ENCODE results near the gene RAB6B.

RAB6B gene

DNA sequence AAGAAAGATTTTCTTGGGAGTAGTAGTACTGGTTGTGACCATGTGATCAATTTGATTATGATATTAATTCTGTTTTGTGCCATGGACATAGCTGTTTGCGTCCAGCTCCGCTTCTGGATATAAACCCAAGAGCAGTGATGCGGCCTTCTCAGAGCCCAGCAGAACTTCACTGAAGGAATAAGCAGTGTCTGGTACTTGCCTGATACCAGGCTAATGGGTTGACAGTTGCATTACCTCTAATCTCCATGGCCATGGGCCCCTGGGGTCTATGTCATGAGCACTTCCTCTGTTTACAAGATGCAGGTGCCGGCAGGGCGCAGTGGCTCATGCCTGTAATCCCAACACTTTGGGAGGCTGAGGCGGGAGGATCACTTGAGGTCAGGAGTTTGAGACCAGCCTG lies 36.3 kb upstream of the RAB6B start:
- H3K4me3 ChIP-seq (ENCODE audit: low read depth, low read length): no peak overlapping the region
- DNase-seq (ENCODE audit: low read depth): no peak

DNA sequence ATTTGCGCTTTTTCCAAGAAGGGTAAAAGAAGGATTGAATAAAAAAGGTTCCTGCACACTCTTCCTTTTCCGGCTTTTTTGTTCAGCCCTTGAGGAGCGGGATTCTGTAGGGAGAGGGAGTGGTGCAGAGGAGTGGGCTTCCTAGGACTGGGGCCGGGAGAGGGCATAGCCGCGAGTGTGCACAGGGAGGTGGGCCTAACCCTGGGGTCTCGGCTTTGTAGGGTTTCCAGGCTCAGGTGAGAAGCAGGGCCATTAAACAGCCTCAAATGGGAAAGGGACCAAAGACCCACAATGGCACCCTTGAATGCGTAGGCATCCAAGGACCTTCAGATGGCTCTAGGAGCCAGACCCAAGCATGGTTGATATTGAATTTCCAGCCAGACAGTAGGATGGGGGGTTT lies 35.4 kb upstream of the RAB6B start:
- DNase-seq (ENCODE audit: low read depth): no peak
- no peak overlapping the region for H3K4me3 ChIP-seq (ENCODE audit: low read depth, low read length)

DNA sequence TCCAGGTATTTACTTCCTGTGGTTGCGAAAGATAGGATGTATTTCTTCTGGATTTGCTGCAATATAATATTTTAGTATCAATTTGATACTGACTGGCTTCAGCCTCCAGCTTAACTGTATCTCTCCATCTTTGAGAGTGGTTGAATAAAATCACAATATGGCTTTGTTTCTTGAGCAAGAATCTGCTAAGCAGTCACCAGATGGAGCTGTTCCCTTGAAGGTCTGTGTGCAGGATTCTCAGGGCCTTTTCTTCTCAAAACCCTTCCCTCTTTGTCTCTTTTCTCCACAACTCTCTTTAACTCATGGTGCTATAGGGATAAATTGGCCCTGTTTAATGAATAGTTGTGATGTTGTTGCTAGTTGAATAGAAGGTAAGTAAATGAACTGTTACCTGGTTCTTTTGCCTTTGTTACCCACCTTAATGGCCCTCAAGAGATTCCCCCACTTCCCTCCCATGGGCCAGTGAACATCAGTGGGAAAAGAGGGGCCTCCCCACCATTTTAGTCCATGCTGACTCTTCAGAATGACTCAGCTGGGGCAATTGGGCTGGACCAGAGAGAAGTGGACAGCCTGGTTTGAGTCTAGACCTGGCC lies 34.8 kb upstream of the RAB6B start:
- no peak for DNase-seq (ENCODE audit: low read depth)
- H3K4me3 ChIP-seq (ENCODE audit: low read depth, low read length): no peak overlapping the region

DNA sequence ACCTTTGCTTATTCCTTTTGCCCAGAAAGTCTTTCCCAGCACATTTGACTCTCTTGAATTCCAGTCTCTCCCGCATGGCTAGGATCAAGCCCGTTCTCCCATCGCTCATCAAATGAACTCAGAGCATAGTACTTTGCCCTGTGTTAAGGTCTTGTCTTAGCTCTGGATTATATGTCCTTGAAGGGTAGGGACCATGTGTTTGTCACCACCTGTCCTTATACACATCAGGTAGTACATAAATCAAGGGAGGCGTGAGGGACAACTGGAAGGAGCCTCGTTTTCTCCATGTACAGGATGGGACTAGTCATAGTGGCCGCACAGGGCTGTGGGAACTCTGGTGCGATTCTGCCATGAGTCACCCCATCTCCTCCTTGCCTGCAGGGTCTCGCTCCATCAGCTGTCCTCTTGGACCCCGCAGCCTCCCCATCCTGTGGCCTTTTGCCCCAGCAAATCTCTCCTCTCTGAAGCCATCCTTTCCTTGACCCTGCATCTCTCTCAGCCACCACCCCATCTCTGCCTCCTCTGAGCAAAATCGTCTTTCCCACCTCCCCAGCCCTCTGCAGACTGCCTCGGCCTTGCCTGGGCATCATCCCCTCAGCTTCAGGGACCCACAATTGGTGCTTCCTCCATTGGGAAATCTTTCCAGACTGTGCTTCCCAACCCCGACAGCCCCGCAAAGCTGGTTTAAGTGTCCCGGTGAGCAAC lies 33.4 kb upstream of the RAB6B start:
- DNase-seq (ENCODE audit: low read depth): no peak
- no peak overlapping the region for H3K4me3 ChIP-seq (ENCODE audit: low read depth, low read length)

DNA sequence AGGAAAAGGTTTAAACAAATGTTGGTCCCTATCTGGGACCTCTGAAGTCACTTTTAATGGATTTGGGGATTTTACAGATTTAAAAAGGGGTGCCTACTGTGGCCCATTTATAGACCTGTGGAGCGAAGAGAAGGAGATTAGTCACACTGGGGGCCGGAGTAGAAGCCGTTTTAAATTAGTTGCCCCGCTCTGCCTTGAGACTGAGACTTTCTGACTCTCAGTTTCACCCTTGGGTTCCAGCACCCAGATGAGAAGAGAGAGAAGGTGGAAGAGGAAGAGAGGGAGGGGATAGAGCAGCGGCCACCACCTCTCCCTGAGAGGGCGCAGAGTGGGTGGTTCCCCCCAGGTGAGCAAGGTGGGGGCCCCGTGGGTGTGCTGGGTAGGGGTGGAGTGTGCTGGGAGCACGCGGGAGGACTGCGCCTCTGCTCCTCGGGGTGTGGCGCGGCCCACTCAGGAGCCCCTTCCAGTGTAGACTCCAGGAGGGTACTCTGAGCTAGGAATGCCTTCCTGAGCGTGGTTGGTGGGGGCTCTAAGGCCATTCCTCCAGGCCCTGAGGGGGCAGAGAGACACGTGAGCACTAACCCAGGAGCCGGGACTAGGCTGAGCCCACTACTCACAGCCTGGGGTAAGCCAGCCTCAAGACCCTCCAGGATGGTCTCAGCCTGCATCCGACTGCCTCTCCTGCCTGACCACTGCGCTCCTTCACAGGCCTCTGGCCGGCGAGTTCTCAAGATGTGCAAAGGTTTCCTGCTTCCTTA lies 32.6 kb upstream of the RAB6B start:
- no peak overlapping the region for H3K4me3 ChIP-seq (ENCODE audit: low read depth, low read length)

DNA sequence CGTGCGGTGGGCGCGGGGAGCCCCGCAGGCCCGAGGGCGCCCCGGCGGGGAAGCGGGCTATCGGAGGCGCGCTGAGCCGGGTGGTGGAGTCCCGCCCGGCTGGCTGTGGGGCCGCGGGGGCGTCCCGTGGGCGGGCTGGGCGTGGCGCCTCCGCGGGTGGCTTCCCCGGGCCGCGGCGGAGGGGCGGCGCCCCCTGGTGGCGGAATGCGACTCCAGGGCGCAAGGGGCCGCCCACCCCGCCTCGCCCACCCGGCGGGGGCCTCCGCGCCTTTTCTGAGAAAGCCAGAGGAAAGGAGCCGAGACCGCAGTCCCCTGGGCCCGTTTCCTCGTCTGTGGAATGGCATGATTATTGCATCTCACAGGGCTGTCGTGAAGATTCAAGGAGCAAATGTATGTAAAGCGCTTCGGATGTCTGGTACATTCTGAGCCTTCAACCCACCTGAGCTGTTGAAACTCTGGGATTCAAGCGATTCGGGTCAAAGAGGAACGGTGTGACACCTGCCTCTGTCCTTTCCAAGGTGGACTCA lies 31.9 kb upstream of the RAB6B start:
- H3K4me3 ChIP-seq (ENCODE audit: low read depth, low read length): peak overlapping the region; percentile 50
- DNase-seq (ENCODE audit: low read depth): no peak

More for the DNA sequence above, 32.6 kb upstream of the RAB6B start:
- no peak for DNase-seq (ENCODE audit: low read depth)

DNA sequence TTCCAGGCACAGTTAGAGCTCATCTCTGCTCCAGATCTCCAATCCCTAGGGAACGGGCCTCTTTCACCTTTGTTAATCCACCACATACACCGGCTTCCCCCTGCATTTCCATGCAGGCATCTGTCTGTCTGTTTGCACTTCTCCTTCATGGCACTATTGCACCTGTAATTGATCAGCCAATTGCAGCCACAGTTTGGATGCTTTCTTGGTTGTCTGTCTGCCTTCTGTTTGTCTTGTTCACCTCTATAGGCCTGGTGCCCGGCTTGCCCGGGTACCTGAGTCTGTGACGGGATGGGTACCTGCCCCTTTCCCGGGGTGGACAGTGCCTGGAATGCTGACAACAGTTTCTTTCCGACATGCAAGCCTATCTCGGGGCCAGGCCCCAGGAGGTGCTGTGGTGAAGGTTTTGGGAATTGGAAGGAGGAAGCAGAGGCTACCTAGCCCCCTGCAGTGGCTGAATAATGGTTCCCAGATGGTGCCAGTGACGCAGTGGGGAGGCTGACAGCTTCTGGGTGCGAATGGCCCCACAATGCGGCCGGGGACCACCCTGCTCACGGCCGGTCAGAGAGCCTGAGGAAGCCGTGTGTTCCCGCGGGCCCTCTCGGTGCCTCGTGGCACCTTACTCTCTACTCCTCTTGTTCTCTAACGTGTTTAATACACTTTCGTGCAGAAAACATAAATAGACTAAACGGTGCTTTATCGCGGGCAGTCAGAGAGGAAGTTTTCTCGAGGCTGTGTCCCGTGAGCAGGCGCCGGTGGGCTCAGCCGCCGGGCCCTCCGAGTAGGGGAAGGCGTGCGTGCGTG lies 31.3 kb upstream of the RAB6B start:
- DNase-seq (ENCODE audit: low read depth): no peak
- H3K4me3 ChIP-seq (ENCODE audit: low read depth, low read length): peak overlapping the region; percentile 50

DNA sequence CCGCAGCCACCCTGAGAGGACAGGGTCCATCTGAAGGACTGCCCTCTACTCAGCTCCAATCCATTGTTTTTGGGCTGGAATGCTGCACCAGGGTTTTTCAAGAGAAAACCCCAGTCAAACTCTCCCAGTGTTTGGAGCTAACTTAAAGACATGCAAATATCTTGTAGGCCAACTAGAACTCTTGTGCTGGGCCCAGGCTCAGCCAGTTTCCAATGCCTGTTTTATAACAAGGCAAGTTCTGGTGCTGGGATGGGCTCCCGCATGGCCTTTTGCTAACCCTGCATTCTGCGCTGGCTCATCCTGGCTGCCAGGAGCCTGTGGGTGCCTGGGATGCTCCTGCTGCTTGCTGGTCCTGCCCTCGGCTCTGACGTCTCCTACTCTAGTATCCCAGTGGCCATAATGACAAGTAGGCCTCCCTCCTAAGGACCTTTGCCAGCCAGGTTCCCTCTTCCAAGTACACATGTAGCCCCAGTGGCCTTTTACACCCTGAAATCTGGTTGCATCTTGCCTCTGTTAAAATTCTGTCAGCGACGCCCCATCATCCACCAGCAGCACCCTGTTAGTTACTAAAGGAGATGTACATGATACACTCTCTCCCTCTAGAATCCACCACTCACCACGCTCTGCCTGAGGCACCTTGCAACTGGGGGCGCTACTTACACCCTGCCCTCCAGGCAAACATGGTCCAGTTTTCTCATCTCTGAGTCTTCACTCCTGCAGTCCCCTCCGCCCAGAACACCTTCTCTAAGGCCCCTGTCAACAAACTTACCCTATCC lies 30.5 kb upstream of the RAB6B start:
- no peak overlapping the region for H3K4me3 ChIP-seq (ENCODE audit: low read depth, low read length)
- DNase-seq (ENCODE audit: low read depth): no peak

DNA sequence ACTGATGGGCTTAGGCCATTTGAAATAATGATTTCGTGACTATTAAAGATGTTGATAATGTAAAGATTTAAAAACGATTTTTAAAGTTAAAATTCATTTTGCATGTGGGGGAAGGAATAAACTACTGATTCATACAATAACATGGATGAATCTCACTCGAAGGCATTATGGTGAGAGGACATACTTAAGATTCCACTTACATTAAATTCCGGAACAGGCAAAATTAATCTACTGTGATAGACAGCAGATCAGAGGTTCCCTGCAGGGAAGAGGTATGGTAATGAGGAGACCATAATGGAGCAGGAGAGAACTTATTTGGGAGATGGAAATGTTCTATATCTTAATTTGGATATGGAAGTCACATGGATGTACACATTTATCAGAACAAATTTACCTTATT lies 28.4 kb upstream of the RAB6B start:
- no peak overlapping the region for H3K4me3 ChIP-seq (ENCODE audit: low read depth, low read length)
- DNase-seq (ENCODE audit: low read depth): no peak

DNA sequence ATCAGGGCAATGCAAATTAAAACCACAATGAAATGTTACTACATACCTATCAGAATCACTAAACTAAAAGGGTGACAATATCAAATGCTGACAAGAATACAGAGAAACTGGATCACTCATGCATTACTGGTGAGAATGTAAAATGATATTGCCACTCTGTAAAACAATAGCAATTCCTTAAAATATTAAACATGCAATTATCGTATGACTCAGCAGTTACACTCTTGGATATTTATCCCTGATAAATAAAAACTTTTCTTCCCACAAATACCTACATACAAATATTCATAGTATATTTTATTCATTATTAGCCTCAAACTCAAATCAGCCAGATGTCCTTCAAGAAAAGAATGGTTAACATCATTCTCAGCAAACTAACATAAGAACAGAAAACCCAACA lies 25.9 kb upstream of the RAB6B start:
- H3K4me3 ChIP-seq (ENCODE audit: low read depth, low read length): no peak overlapping the region
- no peak for DNase-seq (ENCODE audit: low read depth)

DNA sequence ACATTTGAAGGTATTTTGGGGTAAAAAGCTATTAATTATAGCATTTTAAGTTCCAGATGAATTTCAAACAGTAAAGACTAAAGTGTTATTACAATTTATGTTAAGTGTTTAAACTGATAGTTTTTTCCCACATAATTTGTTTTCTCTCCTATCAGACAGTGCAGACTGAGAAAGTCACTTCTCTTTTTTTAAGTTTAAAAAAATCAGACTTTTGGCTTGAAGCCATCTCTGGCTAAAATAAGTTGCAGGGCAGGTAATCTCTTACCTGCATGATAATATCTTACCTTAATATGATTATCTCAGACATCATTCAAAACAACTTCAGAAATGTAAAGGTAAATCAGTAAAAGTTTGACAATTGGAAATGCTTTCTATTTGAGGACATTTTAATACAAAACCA lies 21.5 kb upstream of the RAB6B start:
- H3K4me3 ChIP-seq (ENCODE audit: low read depth, low read length): no peak overlapping the region
- no peak for DNase-seq (ENCODE audit: low read depth)

DNA sequence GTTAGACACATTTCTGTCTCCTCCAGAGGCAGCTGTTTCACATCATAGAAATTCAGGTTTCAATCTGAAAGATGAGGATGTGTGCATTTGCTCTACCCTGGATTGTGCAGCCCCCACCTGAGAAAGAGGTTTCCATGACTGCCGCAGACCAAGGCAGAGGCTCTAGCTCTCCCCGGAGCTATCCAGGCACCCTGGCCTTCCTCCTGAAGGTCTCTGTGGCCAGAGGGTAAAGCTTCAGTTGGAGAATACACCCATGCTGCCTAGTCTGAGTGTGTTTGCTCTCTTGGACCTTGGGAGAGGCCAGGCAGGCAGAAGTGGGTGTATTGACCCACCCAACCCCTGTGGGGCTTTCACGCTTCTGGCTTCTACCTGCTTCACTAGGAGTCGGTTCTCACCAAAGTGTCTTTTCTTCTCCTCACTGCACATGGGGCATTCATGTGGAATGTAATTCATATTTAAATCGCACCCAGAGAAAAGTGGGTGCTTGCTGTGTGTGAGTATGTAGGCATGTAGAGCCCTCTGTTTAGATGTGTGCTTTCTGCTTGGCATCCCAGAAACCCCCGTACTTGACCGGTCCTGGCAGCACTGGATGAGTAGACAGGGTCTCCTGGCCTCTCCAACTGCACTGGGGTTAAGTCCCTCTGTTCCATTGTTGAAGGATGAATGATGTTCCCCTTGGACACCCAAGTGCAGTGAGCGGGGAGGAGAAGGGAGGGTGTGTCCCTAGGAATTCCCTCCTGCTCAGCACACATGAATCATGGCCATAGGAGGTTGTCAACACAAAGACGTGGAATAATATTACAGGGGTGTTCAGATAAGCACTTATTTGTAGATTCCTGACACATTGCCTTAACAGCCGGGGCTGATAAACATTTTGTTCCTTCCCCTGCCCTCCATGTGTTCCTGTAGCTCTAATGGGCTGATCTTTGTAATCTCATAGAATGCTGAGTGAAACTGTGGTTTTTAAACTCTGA lies 20.3 kb upstream of the RAB6B start:
- DNase-seq (ENCODE audit: low read depth): no peak
- H3K4me3 ChIP-seq (ENCODE audit: low read depth, low read length): no peak overlapping the region

DNA sequence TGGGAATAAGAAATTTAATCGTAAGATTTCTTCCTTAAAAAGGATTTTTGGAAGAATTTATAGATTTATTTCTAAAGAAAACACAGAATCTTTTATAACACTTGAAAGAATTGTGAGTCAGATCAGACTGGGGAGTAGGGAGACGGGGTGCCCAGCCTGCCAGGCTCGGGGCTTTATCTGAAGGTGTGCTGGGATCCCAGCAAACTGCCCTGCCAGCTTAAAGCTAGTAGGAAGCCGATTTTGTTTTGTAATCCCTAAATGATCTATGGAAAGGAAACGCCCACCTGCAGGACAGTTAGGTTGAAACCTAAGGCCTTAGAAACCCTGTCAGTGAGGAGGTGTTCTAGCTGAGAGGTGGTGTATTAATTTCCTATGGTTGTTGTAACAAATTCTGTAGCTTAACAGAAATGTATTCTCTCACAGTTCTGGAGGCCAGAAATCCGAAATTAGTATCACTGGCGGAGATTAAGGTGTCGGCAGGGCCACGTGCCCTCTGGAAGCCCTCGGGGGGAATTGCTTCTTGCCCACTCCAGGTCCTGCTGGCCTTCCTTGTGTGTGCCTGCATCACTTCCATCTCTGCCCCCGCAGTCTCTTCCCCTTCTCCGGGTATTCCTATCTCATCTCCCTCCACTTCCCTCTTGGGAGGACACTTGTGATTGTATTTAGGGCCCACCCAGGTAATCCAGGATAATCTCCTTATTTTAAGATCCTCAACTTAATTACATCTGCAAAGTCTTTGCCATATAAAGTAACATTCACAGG lies 19.3 kb upstream of the RAB6B start:
- H3K4me3 ChIP-seq (ENCODE audit: low read depth, low read length): no peak overlapping the region
- no peak for DNase-seq (ENCODE audit: low read depth)

DNA sequence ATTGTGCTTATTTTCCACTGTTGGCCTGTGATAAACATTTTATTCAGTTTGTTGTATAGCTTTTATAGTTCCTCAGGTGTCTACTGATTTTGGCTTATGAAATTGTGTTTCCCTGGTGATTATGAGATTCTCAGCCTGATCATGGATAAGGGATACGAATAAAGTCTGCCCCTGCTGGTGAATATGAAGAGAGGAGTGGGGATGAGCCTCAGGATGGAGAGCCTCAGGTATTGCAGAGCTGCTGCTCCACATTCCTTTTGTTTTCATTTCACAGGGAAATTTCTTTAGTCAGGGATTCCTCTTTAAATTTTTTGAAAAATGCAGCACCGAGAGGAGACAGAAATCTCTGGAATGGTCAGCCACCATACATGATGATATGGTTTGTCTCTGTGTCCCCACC lies 14.7 kb upstream of the RAB6B start:
- no peak for DNase-seq (ENCODE audit: low read depth)
- no peak overlapping the region for H3K4me3 ChIP-seq (ENCODE audit: low read depth, low read length)

DNA sequence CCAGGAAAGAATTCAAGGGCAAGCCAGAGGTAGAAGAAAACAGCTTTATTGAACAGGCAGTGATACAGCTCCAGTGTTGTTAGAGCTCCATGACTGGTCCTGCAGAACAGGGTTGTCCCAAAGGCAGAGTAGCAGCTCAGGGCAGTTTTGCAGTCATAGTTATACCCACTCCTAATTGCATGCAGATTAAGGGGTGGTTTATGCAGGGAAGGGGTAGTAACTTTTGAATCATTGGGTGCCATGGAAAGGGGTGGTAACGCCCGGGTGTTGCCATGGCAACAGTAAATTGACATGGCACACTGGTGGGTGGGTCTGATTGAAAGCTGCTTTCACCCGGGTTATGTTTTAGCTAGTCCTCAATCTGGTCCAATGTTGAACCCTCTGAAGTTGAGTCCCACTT lies 9.7 kb upstream of the RAB6B start:
- no peak for DNase-seq (ENCODE audit: low read depth)
- H3K4me3 ChIP-seq (ENCODE audit: low read depth, low read length): no peak overlapping the region

DNA sequence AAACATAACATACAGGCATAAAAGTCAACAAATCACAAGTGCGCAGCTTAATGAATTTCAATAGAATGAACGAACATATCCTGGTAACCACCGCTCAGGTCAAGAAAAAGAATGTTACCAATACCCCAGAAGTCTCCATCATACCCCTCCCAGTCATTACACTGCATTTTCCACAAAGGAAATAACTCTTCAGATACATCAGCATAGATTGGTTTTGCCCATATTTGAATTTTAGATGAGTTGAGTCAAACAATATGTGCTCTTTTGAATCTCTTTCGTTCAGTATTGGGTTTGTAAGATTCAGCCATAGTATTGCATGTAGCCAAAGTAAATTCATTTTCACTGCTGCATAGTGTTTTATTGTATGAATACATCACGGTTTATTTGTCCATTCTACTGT lies 6.2 kb upstream of the RAB6B start:
- DNase-seq (ENCODE audit: low read depth): no peak

DNA sequence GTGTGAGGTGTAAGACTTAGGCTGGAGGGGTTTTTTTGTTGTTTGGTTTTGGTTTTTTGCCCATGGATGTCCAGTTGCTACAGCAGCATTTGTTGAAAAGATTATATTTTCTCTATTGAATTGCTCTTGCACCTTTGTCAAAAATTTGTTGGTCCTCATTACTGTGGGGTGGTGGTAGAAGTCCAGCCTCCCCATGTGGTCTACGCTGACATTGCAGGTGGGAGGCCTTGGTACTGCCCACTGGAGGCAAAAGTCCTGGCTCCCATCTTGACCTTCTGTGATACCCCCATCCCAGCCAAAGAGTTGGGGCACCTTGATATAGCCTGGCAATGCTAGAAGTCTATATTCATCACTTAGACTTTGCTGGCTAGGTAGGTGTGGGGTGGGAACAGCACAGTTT lies 5.4 kb upstream of the RAB6B start:
- no peak for DNase-seq (ENCODE audit: low read depth)
- no peak overlapping the region for H3K4me3 ChIP-seq (ENCODE audit: low read depth, low read length)

More for the DNA sequence above, 6.2 kb upstream of the RAB6B start:
- no peak overlapping the region for H3K4me3 ChIP-seq (ENCODE audit: low read depth, low read length)

Data from skeletal muscle cell (primary cell).